NCI-H82 treated with DMSO at 0.1 percent for 48 hours (cell line): ENCODE results near the gene SYNDIG1.

Experiments
- DNase-seq: peaks from one replicate; lab custom pipeline; 2025; ENCODE audit not compliant: unreplicated experiment; lab: John Stamatoyannopoulos, UW

The SYNDIG1 gene

GRCh38 chr20:24469116-24469893, at the start of gene SYNDIG1:
Gene SYNDIG1 (plus strand): TSS chr20:24469629. CDS start chr20:24543098, 73,469 bp downstream.
- no peak for DNase-seq

GRCh38 chr20:24419786-24420185, 49.6 kb upstream of the SYNDIG1 start:
- DNase-seq: no peak

- DNase-seq: no peak
Measured at GRCh38 chr20:24420567-24420966, 48.9 kb upstream of the SYNDIG1 start.

DNA sequence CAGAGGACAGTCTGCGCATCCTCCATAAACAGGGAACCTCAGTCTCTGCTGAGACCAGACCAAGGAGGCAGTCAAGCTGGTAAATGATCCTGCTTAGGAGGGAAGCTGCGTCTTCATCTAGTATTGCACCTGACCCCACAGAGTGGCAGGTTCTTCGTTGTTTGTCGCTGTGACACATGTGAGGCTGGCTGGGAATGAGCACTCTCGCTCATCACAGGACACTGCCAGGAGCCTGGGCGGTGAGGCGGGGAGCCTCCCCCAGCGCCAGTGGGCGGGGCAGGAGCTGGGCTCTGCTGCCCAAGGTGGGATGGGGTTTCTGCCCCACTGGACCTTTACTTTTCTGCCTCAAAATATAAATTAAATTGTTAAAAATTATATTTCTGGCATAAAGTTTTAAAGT, 48.4 kb upstream of the SYNDIG1 start:
- no peak for DNase-seq

GRCh38 chr20:24422091-24422760, 47.2 kb upstream of the SYNDIG1 start:
- DNase-seq: no peak

GRCh38 chr20:24423390-24424313, 45.8 kb upstream of the SYNDIG1 start:
- DNase-seq: no peak

GRCh38 chr20:24425523-24426135, 43.8 kb upstream of the SYNDIG1 start:
- no peak for DNase-seq

- no peak for DNase-seq
Measured at GRCh38 chr20:24431279-24432045, 38.0 kb upstream of the SYNDIG1 start.

DNA sequence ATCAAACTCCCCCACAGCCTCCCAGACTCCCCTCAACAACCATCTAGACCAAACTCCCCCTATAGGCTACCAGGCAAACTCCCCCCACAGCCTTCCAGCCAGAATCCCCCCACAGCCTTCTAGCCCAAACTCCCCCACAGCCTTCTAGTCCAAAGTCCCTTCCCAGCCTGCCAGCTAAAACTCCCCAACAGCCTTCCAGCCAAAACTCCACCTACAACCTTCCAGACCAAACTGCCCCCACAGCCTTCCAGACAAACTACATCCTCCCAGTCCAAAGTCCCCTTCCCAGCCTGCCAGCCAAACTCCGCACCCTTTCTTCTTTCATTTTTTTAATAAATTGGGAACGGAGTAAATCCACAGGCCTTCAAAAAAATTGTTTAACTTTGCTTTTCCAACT, 37.4 kb upstream of the SYNDIG1 start:
- no peak for DNase-seq

DNA sequence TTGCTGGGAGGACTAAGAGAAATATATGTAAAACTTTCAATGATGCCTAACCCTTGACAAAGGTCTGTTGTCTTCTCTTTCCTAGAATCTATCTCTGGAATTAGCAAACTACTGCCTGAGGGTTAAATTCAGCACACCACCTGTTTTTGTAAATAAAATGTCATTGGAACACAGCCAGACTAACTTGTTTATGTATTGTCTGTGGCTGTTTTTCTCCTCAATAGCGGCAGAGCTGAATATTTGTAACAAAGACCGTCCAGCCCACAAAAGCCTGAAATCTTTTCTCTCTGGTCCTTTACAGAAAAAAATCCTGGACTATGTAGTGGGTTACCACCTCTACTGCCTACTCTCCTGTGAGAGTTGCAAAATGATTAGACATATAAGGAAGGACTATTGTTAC, 33.3 kb upstream of the SYNDIG1 start:
- no peak for DNase-seq

- no peak for DNase-seq
Measured at GRCh38 chr20:24437196-24438082, 32.0 kb upstream of the SYNDIG1 start.

GRCh38 chr20:24438331-24438730, 31.1 kb upstream of the SYNDIG1 start:
- DNase-seq: no peak

- no peak for DNase-seq
Measured at GRCh38 chr20:24439737-24440387, 29.6 kb upstream of the SYNDIG1 start.

DNA sequence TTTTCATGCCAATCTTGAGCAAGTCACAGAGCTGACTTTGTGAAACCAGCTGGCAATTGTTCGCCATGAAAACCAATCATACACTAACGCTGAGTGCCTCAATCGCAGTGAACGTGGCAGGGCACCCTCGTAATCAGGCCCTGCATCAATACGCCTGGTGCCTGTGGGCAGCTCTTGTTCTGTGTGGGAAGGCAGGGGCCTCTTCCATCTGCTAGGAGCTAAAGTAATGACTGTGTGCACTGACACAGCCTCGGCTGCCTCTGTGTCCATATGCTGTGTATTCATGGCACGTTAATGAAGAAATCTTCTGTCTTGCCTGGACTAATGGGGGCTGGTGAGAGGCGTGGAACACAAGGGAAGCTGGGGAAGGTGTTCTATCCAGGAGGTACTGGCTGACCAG, 27.8 kb upstream of the SYNDIG1 start:
- no peak for DNase-seq

DNA sequence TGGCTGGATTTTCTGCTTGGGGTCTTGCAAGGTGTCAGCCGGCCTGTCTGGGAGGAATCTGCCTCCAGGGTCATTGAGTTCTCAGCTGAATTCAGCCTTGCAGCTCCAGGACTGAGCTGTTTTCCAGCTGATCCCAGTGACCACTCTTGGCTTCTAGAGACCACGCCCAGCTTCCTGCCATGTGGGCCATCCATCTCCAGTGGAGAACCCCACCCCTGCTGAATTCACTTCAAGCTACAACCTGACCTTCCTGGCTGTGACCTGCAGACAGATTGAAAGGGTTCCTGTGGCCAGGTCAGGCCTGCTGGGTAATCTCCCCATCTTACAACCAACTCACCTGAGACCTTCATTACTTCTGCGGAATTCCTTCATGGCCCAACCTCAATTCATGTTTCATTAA, 26.5 kb upstream of the SYNDIG1 start:
- no peak for DNase-seq

DNA sequence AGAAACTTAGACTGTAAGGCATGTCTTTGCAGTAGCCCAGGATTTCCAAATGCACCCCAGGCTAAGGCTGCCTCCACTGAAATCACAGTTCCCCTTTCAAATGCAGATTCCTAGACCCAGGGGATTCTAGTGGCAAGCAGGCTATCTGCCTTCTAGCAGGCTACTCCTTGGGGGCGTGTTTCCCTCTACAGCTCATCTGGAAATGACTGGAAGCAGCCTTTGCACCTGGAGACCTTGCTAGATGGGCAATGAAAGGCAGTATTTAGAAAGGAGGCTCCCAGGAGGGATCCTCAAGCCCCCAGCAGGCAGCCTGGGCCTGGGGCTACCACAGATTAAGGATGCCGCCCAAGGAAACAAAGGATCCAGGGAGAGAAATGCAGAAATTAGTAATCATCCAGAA, 26.0 kb upstream of the SYNDIG1 start:
- no peak for DNase-seq

DNA sequence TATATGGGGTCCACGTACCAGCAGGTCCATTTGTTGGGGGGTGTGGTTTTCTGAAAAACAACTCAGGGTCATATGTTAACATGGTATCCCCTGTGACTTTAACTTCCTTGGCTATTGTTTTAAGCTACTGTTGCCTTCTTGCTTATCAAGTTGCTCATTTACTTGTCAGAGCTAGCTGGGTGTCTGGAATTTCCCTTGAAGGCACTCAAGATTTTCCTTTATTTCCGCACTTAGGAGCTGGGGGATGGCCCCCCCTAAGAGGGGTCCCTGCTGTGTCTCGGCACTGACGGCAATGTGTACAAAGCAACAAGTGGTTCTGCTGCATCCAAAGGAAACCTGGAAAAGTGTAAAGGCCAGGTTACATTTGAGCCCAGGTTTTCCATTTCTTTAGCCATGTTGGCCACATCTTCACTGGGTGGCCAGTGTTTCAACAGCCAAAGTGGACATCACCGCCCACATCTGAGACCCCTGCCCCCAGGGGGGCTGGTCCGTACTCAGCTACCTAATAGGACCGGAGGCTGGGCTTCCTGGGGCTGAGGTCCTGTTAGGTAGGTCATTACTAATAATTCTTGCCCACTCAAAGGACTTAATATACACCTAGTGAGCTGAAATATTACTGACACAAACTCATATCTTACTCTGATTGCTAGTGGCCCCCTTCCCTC, 24.8 kb upstream of the SYNDIG1 start:
- DNase-seq: no peak

GRCh38 chr20:24445510-24446170, 23.8 kb upstream of the SYNDIG1 start:
- no peak for DNase-seq
